NCI-H748 (cell line): ENCODE data around the gene ART1.
A peak's percentile ranks its signal among the peaks of the same experiment; 100 is the strongest.

Source experiments
- DNase-seq: peaks from one replicate; lab custom pipeline; 2025; ENCODE audit not compliant: unreplicated experiment; lab: John Stamatoyannopoulos, UW

Gene ART1

GRCh38 chr11:3665336-3666022 lies 20.6 kb downstream of the ART1 start:
- DNase-seq, result no peak

- DNase-seq, result no peak
Measured at GRCh38 chr11:3666023-3666530, 21.1 kb downstream of the ART1 start.

- no peak for DNase-seq
Measured at GRCh38 chr11:3667149-3668035, 22.5 kb downstream of the ART1 start.

- no peak for DNase-seq
Measured at GRCh38 chr11:3669128-3669527, 24.2 kb downstream of the ART1 start.

GRCh38 chr11:3669742-3670183 lies 24.8 kb downstream of the ART1 start:
- DNase-seq, result no peak

- peak; percentile 31 for DNase-seq
Measured at GRCh38 chr11:3671334-3672254, 26.7 kb downstream of the ART1 start, which contains the start of gene CHRNA10. Gene CHRNA10 (minus strand): TSS chr11:3671384. CDS start chr11:3671312, 72 bp downstream.

- DNase-seq, result no peak
Measured at GRCh38 chr11:3674189-3674588, 29.3 kb downstream of the ART1 start.

GRCh38 chr11:3675971-3676370 lies 31.0 kb downstream of the ART1 start:
- DNase-seq, result no peak

- DNase-seq, result no peak
Measured at GRCh38 chr11:3679077-3679476, 34.1 kb downstream of the ART1 start.

- no peak for DNase-seq
Measured at GRCh38 chr11:3683039-3683438, 38.1 kb downstream of the ART1 start.

GRCh38 chr11:3684129-3684818 lies 39.3 kb downstream of the ART1 start:
- DNase-seq, result no peak

GRCh38 chr11:3684819-3685172 lies 39.9 kb downstream of the ART1 start:
- no peak for DNase-seq

- no peak for DNase-seq
Measured at GRCh38 chr11:3685923-3686322, 41.0 kb downstream of the ART1 start.

- DNase-seq, result no peak
Measured at GRCh38 chr11:3686751-3687150, 41.8 kb downstream of the ART1 start.

- DNase-seq, result no peak
Measured at GRCh38 chr11:3700410-3700809, 55.5 kb downstream of the ART1 start.

- DNase-seq, result no peak
Measured at GRCh38 chr11:3700910-3701309, 56.0 kb downstream of the ART1 start.

GRCh38 chr11:3703383-3703782 lies 58.5 kb downstream of the ART1 start:
- no peak for DNase-seq

GRCh38 chr11:3707176-3707575 lies 62.2 kb downstream of the ART1 start:
- no peak for DNase-seq

- DNase-seq, result no peak
Measured at GRCh38 chr11:3709977-3710376, 65.0 kb downstream of the ART1 start.

- DNase-seq, result no peak
Measured at GRCh38 chr11:3710485-3711259, 65.7 kb downstream of the ART1 start.
